ENCODE data around the gene PSAPL1. TPM values are rescaled to one million over a fixed set of nuclear protein-coding genes. Genes with fewer than 3 reads are reported as not detected.

Gene PSAPL1
- total and polyA plus RNA-seq, 2 of the 8 experiments (the other 6 are each of a cell fraction or from before 2014, with no cell fraction given), result 0.03 TPM; not detected in 1

GRCh38 chr4:7431696-7432530 lies 2.8 kb downstream of the PSAPL1 start (continued):
- TF ChIP-seq CHD7 (IDR thresholded peaks at IDR 0.05; ENCODE audit: insufficient replicate concordance, low read length), result no peak
- TF ChIP-seq RNF2 (IDR thresholded peaks at IDR 0.05; ENCODE audit: borderline replicate concordance, low read depth, low read length, missing control alignments, poor library complexity, severe bottlenecking), result no peak
- no peak for TF ChIP-seq POLR2A (IDR thresholded peaks at IDR 0.05; ENCODE audit: control extremely low read depth in 1 of 2, low read depth in 2 of 2, low read length in 2 of 2)
- TF ChIP-seq NRF1 (IDR thresholded peaks at IDR 0.05; ENCODE audit: low read depth, low read length), result no peak
- TF ChIP-seq SIRT6 (IDR thresholded peaks at IDR 0.05; ENCODE audit: low read length), result no peak
- TF ChIP-seq SIX5 (IDR thresholded peaks at IDR 0.05; ENCODE audit: low read depth, low read length), result no peak
- TF ChIP-seq KDM4A (IDR thresholded peaks at IDR 0.05; ENCODE audit: low read depth, low read length, severe bottlenecking), result no peak
- no peak for TF ChIP-seq JUND (IDR thresholded peaks at IDR 0.05; ENCODE audit: low read length)
- no peak for TF ChIP-seq USF2 (IDR thresholded peaks at IDR 0.05; ENCODE audit: low read length)

Measured in H1 (cell line).